Right lobe of liver (tissue), 4 donors: Measurements from ENCODE around the gene RWDD3.

Experiments used
- CTCF ChIP-seq, 4 donors: fragments of 200-600 bp in 3 of 4; fragments of 450-650 bp in 1 of 4; IDR thresholded peaks; one replicate each; pipeline versions ENCODE4 v1.5.1 to v1.8.0; 2016 to 2022; ENCODE audit warnings: antibody characterized with exemption in 4 of 4, mild to moderate bottlenecking in 2 of 4
- POLR2A ChIP-seq: fragments of 450-650 bp; IDR thresholded peaks from one replicate; pipeline ENCODE4 v1.6.1; 2017; ENCODE audit warnings: antibody characterized with exemption, mild to moderate bottlenecking
- donor health status: DM: no; HTN: no; CAD: no.
- donor health status: DM: no; HTN: no; CAD: no.
- donor health status: DM: no; HTN: yes; CAD: no.

- TF ChIP-seq CTCF (IDR thresholded peaks at IDR 0.05) (no peak), POLR2A (no peak)
Measured at GRCh38 chr1:95216292-95216990, 17.6 kb upstream of the RWDD3 start.
